Sigmoid colon (tissue), 7 donors: Measurements from ENCODE around the gene UBE2M. TPM values are rescaled to one million over a fixed set of nuclear protein-coding genes. Genes with fewer than 3 reads are reported as not detected.
A peak's percentile ranks its signal among the peaks of the same experiment; 100 is the strongest.

Experiments used
- DNase-seq: peaks from one replicate; pipeline ENCODE4 v3.0.0-alpha.2; 2019
- H3K27ac ChIP-seq, 4 donors: fragments of 200-600 bp; sonication (generic); one replicate each; pipeline ENCODE4 v1.5.1; 2016 to 2019; ENCODE audit warnings: mild to moderate bottlenecking in 1 of 4
- H3K27me3 ChIP-seq, 3 donors: fragments of 200-600 bp; sonication (generic); one replicate each; pipeline ENCODE4 v1.5.1; 2019; ENCODE audit warnings: mild to moderate bottlenecking in 1 of 3
- H3K36me3 ChIP-seq, 4 donors: fragments of 200-600 bp; sonication (generic); one replicate each; pipeline ENCODE4 v1.5.1; 2016 to 2019
- H3K4me1 ChIP-seq, 4 donors: fragments of 200-600 bp; sonication (generic); one replicate each; pipeline ENCODE4 v1.5.1; 2017 to 2019
- H3K4me3 ChIP-seq, 4 donors: fragments of 200-600 bp; sonication (generic); one replicate each; pipeline ENCODE4 v1.5.1; 2017 to 2019; ENCODE audit warnings: mild to moderate bottlenecking in 2 of 4, moderate library complexity in 1 of 4
- H3K9me3 ChIP-seq, 4 donors: fragments of 200-600 bp in 3 of 4; sonication (generic) in 3 of 4; one replicate each; pipeline versions ENCODE4 v1.5.1 to v1.6.1; 2013 to 2019
- CTCF ChIP-seq, 4 experiments: fragments of 450-650 bp in 3 of 4; fragments of 200-600 bp in 1 of 4; IDR thresholded peaks; one replicate each; pipeline ENCODE4 v1.5.1; 2016 to 2019; ENCODE audit warnings: antibody characterized with exemption in 4 of 4, mild to moderate bottlenecking in 3 of 4, moderate library complexity in 2 of 4
- EP300 ChIP-seq, 4 donors: sonication (generic); formaldehyde crosslinking; IDR thresholded peaks; one replicate each; pipeline ENCODE4 v1.6.1; 2017; ENCODE audit warnings: antibody characterized with exemption in 4 of 4
- POLR2A ChIP-seq, 2 donors: fragments of 450-650 bp; IDR thresholded peaks; one replicate each; pipeline ENCODE4 v1.6.1; 2016; ENCODE audit warnings: antibody characterized with exemption in 2 of 2, mild to moderate bottlenecking in 2 of 2, moderate library complexity in 2 of 2
- POLR2AphosphoS5 ChIP-seq, 4 donors: sonication (generic); formaldehyde crosslinking; IDR thresholded peaks; one replicate each; pipeline ENCODE4 v1.6.1; 2017; ENCODE audit warnings: antibody characterized with exemption in 4 of 4
- WGBS, 2 donors: extraction: QIAGEN DNeasy Blood & Tissue Kit; methylation state at CpG; one replicate each; pipeline ENCODE4 v1.1.7; 2013; 5-methylcytosine and 5-hydroxymethylcytosine counted together
- intact Hi-C: fragments of 100-400 bp; cut with DNase I; formaldehyde crosslinking; loops from one replicate; pipeline ENCODE4 v1.15.1; 2023
- polyA plus RNA-seq, 3 donors: library from polyadenylated mRNA; stranded (reverse); fragments of 200-250 nt; gene quantifications; one replicate each; pipeline ENCODE4 v1.2.3, GENCODE V29; 2013
- total RNA-seq, 4 donors: library from RNA; depleted of rRNA; stranded (reverse); fragments of >200 nt; gene quantifications; one replicate each; pipeline ENCODE4 v1.1.0, GENCODE V29; 2016
- donor health status: healthy with polysubstance abuse.
- donor health status: Bipolar disorder and iron deficiency.
- donor health status: healthy.

The UBE2M gene
- total and polyA plus RNA-seq, 7 donors: 22.4 to 58.5 (median 37.5) TPM

- H3K36me3 ChIP-seq: peaks cover 0 to 29% (median 10%) of the 10 kb centered on the region in 4 donors
- H3K9me3 ChIP-seq: no peaks in the 10 kb centered on the region
- intact Hi-C loops: loop anchor here (1.0 to 2.0 kb wide), 3 partner anchors 14 to 54 kb away; partner anchors contain the start of genes TRIM28, UBE2M and ZBTB45
- H3K4me1 ChIP-seq: peaks cover 0 to 46% (median 40%) of the 10 kb centered on the region in 4 donors
- H3K27ac ChIP-seq: peak within 1 kb of the TSS; percentile 92 to 99 (median 98)
- peak; percentile 28 to 84 (median 69) for TF ChIP-seq POLR2AphosphoS5 (IDR thresholded peaks at IDR 0.05)
- peak in 1 of 4 donors; percentile 80 for TF ChIP-seq EP300 (IDR thresholded peaks at IDR 0.05)
- TF ChIP-seq CTCF (IDR thresholded peaks at IDR 0.05): peak in 1 of 4 experiments; percentile 36
- TF ChIP-seq POLR2A (IDR thresholded peaks at IDR 0.05): peak; percentile 6 to 44
- WGBS, 2 donors: 0% methylated on average over 75 of the region's 75 CpGs
- H3K27me3 ChIP-seq: no peaks in the 10 kb centered on the region
- H3K4me3 ChIP-seq: peak within 1 kb of the TSS; percentile 58 to 87 (median 70)
- DNase-seq: peak; percentile 100
These were observed 14.6 kb upstream of the UBE2M start, which contains the start of gene MZF1 for GRCh38 chr19:58572818-58573657. TSS of gene MZF1 (minus strand) at chr19:58573335. CDS start at chr19:58571389, 1,946 bp downstream.

- Histone ChIP-seq H3K4me3 (peak overlapping the region; percentile 58 to 87 (median 70)), H3K27me3 (no peaks in the 10 kb centered on the region), H3K36me3 (peaks cover 0 to 33% (median 9%) of the 10 kb centered on the region in 4 donors), H3K9me3 (no peaks in the 10 kb centered on the region), H3K27ac (peak overlapping the region; percentile 92 to 99 (median 98)), H3K4me1 (peaks cover 0 to 38% (median 34%) of the 10 kb centered on the region in 4 donors)
- intact Hi-C loops: loop anchor here (1.0 to 2.0 kb wide), 3 partner anchors 13 to 53 kb away; partner anchors contain the start of genes TRIM28, UBE2M and ZBTB45
- DNase-seq: peak; percentile 62
- WGBS, 2 donors: 42 to 53% methylated on average over 24 of the region's 24 CpGs
- TF ChIP-seq POLR2AphosphoS5 (IDR thresholded peaks at IDR 0.05): peak in 1 of 4 donors; percentile 42
- no peak for TF ChIP-seq EP300 (IDR thresholded peaks at IDR 0.05)
These were observed 13.8 kb upstream of the UBE2M start for GRCh38 chr19:58572026-58572817.

GRCh38 chr19:58571575-58571947, 13.2 kb upstream of the UBE2M start:
- peaks cover 0 to 40% (median 9%) of the 10 kb centered on the region in 4 donors for H3K36me3 ChIP-seq
- WGBS, 2 donors: 97% methylated on average over 8 of the region's 8 CpGs
- TF ChIP-seq CTCF (IDR thresholded peaks at IDR 0.05) (no peak), EP300 (IDR thresholded peaks at IDR 0.05) (no peak), POLR2AphosphoS5 (IDR thresholded peaks at IDR 0.05) (no peak)
- no peaks in the 10 kb centered on the region for H3K27me3 ChIP-seq
- intact Hi-C loops: no loop called here
- no peaks in the 10 kb centered on the region for H3K9me3 ChIP-seq
- peak; percentile 54 for DNase-seq
- H3K4me3 ChIP-seq: no peak overlapping the region
- peaks cover 0 to 32% (median 28%) of the 10 kb centered on the region in 4 donors for H3K4me1 ChIP-seq
- H3K27ac ChIP-seq: no peak overlapping the region

GRCh38 chr19:58570770-58571574, 12.6 kb upstream of the UBE2M start:
- peak; percentile 62 for DNase-seq

More at GRCh38 chr19:58570770-58571574, 12.6 kb upstream of the UBE2M start:
- no peak overlapping the region for H3K4me3 ChIP-seq
- H3K27ac ChIP-seq: no peak overlapping the region
- WGBS, 2 donors: 92 to 96% methylated on average over 25 of the region's 25 CpGs
- no peak for TF ChIP-seq POLR2AphosphoS5 (IDR thresholded peaks at IDR 0.05)
- intact Hi-C loops: no loop called here
- no peaks in the 10 kb centered on the region for H3K27me3 ChIP-seq
- H3K4me1 ChIP-seq: peaks cover 0 to 27% (median 23%) of the 10 kb centered on the region in 4 donors
- H3K9me3 ChIP-seq: no peaks in the 10 kb centered on the region
- peaks cover 0 to 44% (median 9%) of the 10 kb centered on the region in 4 donors for H3K36me3 ChIP-seq
